Epithelial cell of prostate (primary cell): Measurements from ENCODE around the gene TMEM225B.
"Not testable (repeated sequence)": the region's sequence is repeated elsewhere in the genome, so short reads cannot be mapped to it uniquely, and the experiment has no call there.

ENCODE experiments used
- DNase-seq: peaks from one replicate; pipeline ENCODE4 v3.0.0-alpha.2; 2011; ENCODE audit warnings: low read depth, low spot score
- H3K27ac ChIP-seq: fragments of 450-650 bp; 2 replicates; pipeline ENCODE4 v1.5.1; 2017; ENCODE audit warnings: mild to moderate bottlenecking

The TMEM225B gene

GRCh38 chr7:99597762-99598501 is at the start of gene TMEM225B:
Gene TMEM225B (plus strand): TSS chr7:99598267. CDS start chr7:99604389, 6,122 bp downstream.
- DNase-seq: no peak
- no peak within 1 kb of the TSS for H3K27ac ChIP-seq

- H3K27ac ChIP-seq, DNase-seq: not testable (repeated sequence)
Measured at GRCh38 chr7:99549545-99549944, 48.5 kb upstream of the TMEM225B start.

GRCh38 chr7:99551334-99551733 is 46.7 kb upstream of the TMEM225B start:
- peak overlapping the region; percentile 58 for H3K27ac ChIP-seq
- DNase-seq: no peak

- peak within 1 kb of the TSS; percentile 58 for H3K27ac ChIP-seq
- DNase-seq: peak; percentile 40
Measured at GRCh38 chr7:99551767-99552463, 46.2 kb upstream of the TMEM225B start, which contains the start of gene FAM200A. Gene FAM200A (minus strand): TSS chr7:99552114. CDS start chr7:99548407, 3,707 bp downstream.

- no peak for DNase-seq
- no peak overlapping the region for H3K27ac ChIP-seq
Measured at GRCh38 chr7:99553039-99553438, 45.0 kb upstream of the TMEM225B start.

GRCh38 chr7:99554939-99555338 is 43.1 kb upstream of the TMEM225B start:
- H3K27ac ChIP-seq: no peak overlapping the region
- no peak for DNase-seq

- no peak for DNase-seq
- peak overlapping the region; percentile 94 for H3K27ac ChIP-seq
Measured at GRCh38 chr7:99557196-99557607, 40.9 kb upstream of the TMEM225B start.

- no peak for DNase-seq
- H3K27ac ChIP-seq: peak overlapping the region; percentile 94
Measured at GRCh38 chr7:99557940-99558305, 40.1 kb upstream of the TMEM225B start.

- DNase-seq: no peak
Measured at GRCh38 chr7:99558306-99559174, 39.5 kb upstream of the TMEM225B start, which contains the start of gene ZNF655. Gene ZNF655 (plus strand): TSS chr7:99558642. CDS start chr7:99560560, 1,918 bp downstream.

GRCh38 chr7:99559175-99559915 is 38.7 kb upstream of the TMEM225B start:
- peak overlapping the region; percentile 94 for H3K27ac ChIP-seq
- DNase-seq: no peak

More at GRCh38 chr7:99558306-99559174, 39.5 kb upstream of the TMEM225B start, which contains the start of gene ZNF655:
- H3K27ac ChIP-seq: peak within 1 kb of the TSS; percentile 94

GRCh38 chr7:99560834-99561736 is 37.0 kb upstream of the TMEM225B start:
- H3K27ac ChIP-seq: peak overlapping the region; percentile 94

GRCh38 chr7:99561737-99562051 is 36.4 kb upstream of the TMEM225B start:
- H3K27ac ChIP-seq: peak overlapping the region; percentile 94
- no peak for DNase-seq

More at GRCh38 chr7:99560834-99561736, 37.0 kb upstream of the TMEM225B start:
- peak; percentile 49 for DNase-seq

GRCh38 chr7:99562114-99562784 is 35.8 kb upstream of the TMEM225B start:
- DNase-seq: no peak
- H3K27ac ChIP-seq: peak overlapping the region; percentile 94

- peak overlapping the region; percentile 94 for H3K27ac ChIP-seq
- DNase-seq: peak; percentile 88
Measured at GRCh38 chr7:99562832-99563231, 35.2 kb upstream of the TMEM225B start.

GRCh38 chr7:99563650-99564049 is 34.4 kb upstream of the TMEM225B start:
- no peak for DNase-seq

GRCh38 chr7:99568770-99569169 is 29.3 kb upstream of the TMEM225B start:
- not testable (repeated sequence) for DNase-seq, H3K27ac ChIP-seq

More at GRCh38 chr7:99563650-99564049, 34.4 kb upstream of the TMEM225B start:
- H3K27ac ChIP-seq: peak overlapping the region; percentile 94

- no peak for DNase-seq
- no peak overlapping the region for H3K27ac ChIP-seq
Measured at GRCh38 chr7:99571768-99572167, 26.3 kb upstream of the TMEM225B start.

- H3K27ac ChIP-seq: no peak overlapping the region
- no peak for DNase-seq
Measured at GRCh38 chr7:99573257-99573656, 24.8 kb upstream of the TMEM225B start.
